Activated CD4-positive, alpha-beta memory T cell treated with anti-CD3 and anti-CD28 coated beads for 36 hours (primary cell): ENCODE results near the gene NCS1. TPM values are rescaled to one million over a fixed set of nuclear protein-coding genes. Genes with fewer than 3 reads are reported as not detected.

Experiments
- CTCF ChIA-PET: fragments of 350-600 bp; sonication (Branson Sonifier 250); formaldehyde crosslinking; loops from one replicate; lab custom pipeline; 2021; ENCODE audit warnings: antibody characterized with exemption, inconsistent platforms; lab: Charles Lee
- POLR2A ChIA-PET: fragments of 350-600 bp; sonication (Branson Sonifier 250); formaldehyde crosslinking; loops from one replicate; lab custom pipeline; 2021; ENCODE audit warnings: antibody characterized with exemption; lab: Charles Lee
- DNase-seq: peaks from one replicate; pipeline ENCODE4 v3.0.0-alpha.2; 2020
- H3K27ac Mint-ChIP-seq: one replicate; pipeline ENCODE4 v1.8.0; 2021; ENCODE audit warnings: mixed read lengths
- H3K27me3 Mint-ChIP-seq: one replicate; pipeline ENCODE4 v1.8.0; 2021; ENCODE audit warnings: mixed read lengths
- H3K36me3 Mint-ChIP-seq: one replicate; pipeline ENCODE4 v1.8.0; 2021; ENCODE audit warnings: mixed read lengths
- H3K4me1 Mint-ChIP-seq: one replicate; pipeline ENCODE4 v1.8.0; 2021; ENCODE audit warnings: low read depth, mixed read lengths
- H3K4me3 Mint-ChIP-seq: one replicate; pipeline ENCODE4 v1.8.0; 2021; ENCODE audit warnings: mild to moderate bottlenecking, mixed read lengths
- H3K9me3 Mint-ChIP-seq: one replicate; pipeline ENCODE4 v1.8.0; 2021; ENCODE audit warnings: mixed read lengths
- intact Hi-C: fragments of 100-400 bp; cut with micrococcal nuclease; formaldehyde crosslinking; loops from one replicate; pipeline ENCODE4 v1.15.1; 2023
- total RNA-seq, 2 experiments: library from RNA; stranded (reverse); gene quantifications; one replicate each; pipeline ENCODE4 v1.2.3, GENCODE V29; 2021

The NCS1 gene
- total RNA-seq, 2 experiments from 2014 or later: 26.8 to 29.1 TPM

DNA sequence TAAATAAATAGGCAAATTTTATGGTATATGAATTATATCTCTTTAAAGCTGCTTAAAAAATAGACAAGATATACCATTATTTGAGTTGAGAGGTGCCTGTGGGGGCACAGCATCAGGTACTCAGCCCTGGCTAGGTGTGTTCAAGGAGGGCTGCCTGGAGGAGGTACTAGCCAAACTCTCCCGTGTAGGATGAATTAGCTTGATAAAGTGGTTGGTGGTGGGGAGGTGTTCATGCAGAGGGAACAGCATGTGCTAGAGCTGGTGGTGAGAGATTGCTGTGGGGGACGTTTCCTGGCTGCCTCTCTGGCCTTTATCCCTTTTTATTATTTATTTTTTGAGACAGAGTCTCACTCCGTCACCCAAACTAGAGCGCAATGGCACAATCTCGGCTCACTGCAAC lies 23.2 kb upstream of the NCS1 start:
- Mint-ChIP-seq H3K27me3 (peaks cover 27% of the 10 kb centered on the region), H3K27ac (no peak overlapping the region), H3K4me1 (peaks cover 9% of the 10 kb centered on the region), H3K4me3 (no peak overlapping the region), H3K9me3 (no peaks in the 10 kb centered on the region), H3K36me3 (no peaks in the 10 kb centered on the region)
- CTCF ChIA-PET: interaction anchor here (0.6 to 1.6 kb wide), 2 partner anchors 42 to 185 kb away, joined by 4 read pairs; no protein-coding TSS in a partner anchor
- intact Hi-C loops: no loop called here
- no peak for DNase-seq
- POLR2A ChIA-PET: no interaction called here

DNA sequence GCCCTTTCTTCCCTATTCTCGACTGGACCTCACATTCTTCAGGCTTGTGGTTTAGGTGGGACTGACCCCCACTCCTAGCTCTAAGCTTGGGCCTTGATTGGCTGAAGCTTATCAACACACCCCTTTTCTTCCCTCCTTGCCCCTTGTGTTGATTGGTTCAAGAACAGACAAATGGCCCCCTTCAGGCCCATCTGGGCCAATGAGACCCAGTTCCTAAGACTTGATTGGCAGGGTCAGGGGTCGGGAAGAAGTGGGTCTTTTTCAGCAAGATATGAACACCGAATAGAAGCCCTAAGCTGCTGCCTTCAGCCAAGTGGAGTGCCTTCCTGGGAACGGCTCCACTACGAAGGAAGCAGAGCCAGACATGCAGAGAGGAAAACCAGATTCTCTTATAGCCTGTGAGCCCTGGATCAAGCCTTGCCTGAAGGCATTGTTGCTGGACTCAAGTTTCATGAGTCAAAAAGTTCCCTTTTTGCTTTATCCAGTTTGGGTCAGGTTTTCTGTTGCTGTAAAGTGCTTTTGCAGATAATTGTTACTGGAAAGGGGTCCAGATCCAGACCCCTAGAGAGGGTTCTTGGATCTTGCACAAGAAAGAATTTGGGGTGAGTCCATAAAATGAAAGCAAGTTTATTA lies 22.4 kb upstream of the NCS1 start:
- CTCF ChIA-PET: interaction anchor here (0.6 kb wide), 2 partner anchors 184 to 965 kb away, joined by 3 to 4 read pairs; no protein-coding TSS in a partner anchor
- no peak overlapping the region for H3K27ac Mint-ChIP-seq

DNA sequence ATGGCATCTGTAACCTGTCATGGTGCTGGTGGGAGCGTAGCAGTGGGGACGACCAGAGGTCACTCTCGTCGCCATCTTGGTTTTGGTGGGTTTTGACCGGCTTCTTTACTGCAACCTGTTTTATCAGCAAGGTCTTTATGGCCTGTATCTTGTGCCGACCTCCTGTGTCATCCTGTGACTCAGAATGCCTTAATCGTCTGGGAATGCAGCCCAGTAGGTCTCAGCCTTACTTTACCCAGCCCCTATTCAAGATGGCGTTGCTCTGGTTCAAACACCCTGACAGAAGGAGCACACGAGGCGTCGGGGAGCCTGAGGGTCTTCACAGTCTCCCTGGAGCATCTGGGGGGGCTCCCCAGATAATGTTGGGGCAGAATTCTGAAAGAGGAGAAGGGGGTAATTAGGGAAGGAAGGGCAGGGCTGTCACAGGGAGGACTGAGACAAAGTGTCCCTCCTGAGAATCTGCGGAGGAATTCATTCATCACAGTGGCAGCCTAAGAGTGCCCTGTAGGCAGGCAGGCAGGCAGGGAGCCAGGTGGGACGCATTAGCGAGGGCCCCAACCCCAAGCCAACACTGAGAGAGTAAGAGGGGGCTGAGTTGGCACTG lies 21.3 kb upstream of the NCS1 start:
- ChIA-PET CTCF (no interaction called here), POLR2A (no interaction called here)
- Mint-ChIP-seq H3K4me1 (peaks cover 4% of the 10 kb centered on the region), H3K27me3 (peaks cover 13% of the 10 kb centered on the region), H3K9me3 (no peaks in the 10 kb centered on the region), H3K36me3 (no peaks in the 10 kb centered on the region), H3K4me3 (no peak overlapping the region), H3K27ac (no peak overlapping the region)
- intact Hi-C loops: no loop called here
- no peak for DNase-seq

More for the DNA sequence above, 22.4 kb upstream of the NCS1 start:
- Mint-ChIP-seq H3K4me3 (no peak overlapping the region), H3K9me3 (no peaks in the 10 kb centered on the region), H3K36me3 (no peaks in the 10 kb centered on the region), H3K4me1 (peaks cover 4% of the 10 kb centered on the region), H3K27me3 (peaks cover 22% of the 10 kb centered on the region)
- POLR2A ChIA-PET: no interaction called here
- DNase-seq: no peak
- intact Hi-C loops: no loop called here

DNA sequence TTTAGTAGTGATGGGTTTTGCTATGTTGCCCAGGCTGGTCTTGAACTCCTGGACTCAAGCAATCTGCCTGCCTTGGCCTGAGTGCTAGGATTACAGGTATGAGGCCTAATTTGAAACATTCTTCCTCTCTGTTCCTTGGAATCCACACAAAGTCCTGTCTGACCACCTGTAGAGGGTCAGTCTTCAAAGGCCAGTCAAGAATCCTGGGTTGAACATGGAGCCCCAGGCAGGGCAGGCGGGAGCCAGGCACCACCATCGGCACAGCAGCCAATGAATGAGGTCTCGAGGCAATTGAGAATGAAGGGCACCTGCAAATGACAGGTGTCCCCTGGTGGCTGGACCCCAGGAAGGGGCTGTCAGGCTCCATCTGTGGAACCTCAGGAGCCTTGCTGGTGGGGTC lies 17.4 kb upstream of the NCS1 start:
- Mint-ChIP-seq H3K36me3 (no peaks in the 10 kb centered on the region), H3K27ac (no peak overlapping the region), H3K27me3 (no peaks in the 10 kb centered on the region), H3K4me3 (no peak overlapping the region), H3K4me1 (no peaks in the 10 kb centered on the region), H3K9me3 (no peaks in the 10 kb centered on the region)
- CTCF ChIA-PET: no interaction called here
- intact Hi-C loops: no loop called here
- POLR2A ChIA-PET: interaction anchor here (0.6 kb wide), 1 partner anchor 15 kb away, joined by 3 read pairs; no protein-coding TSS in a partner anchor
- DNase-seq: no peak

DNA sequence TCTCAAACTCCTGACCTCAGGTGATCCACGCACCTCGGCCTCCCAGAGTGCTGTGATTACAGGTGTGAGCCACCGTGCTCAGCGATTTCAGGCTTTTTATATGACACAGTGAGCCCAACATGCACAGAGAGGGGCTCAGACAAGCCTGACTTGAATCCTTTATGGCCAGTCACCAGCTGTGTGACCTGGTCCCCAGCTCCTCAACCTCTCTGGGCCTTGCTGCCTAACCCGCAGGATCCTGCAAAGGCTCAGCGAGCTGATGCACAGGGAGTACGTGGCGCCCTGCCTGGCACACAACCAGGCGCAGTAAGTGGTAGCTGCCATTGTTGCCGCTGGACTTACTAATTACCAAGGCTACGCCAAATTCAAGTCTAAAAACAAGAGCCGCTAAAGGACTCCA lies 16.6 kb upstream of the NCS1 start:
- DNase-seq: no peak
- ChIA-PET CTCF (no interaction called here), POLR2A (interaction anchor here (0.6 kb wide), 1 partner anchor 93 kb away, joined by 3 read pairs; no protein-coding TSS in a partner anchor)
- Mint-ChIP-seq H3K4me1 (peaks cover 5% of the 10 kb centered on the region), H3K9me3 (no peaks in the 10 kb centered on the region), H3K4me3 (no peak overlapping the region), H3K27ac (no peak overlapping the region), H3K27me3 (no peaks in the 10 kb centered on the region), H3K36me3 (no peaks in the 10 kb centered on the region)
- intact Hi-C loops: no loop called here

DNA sequence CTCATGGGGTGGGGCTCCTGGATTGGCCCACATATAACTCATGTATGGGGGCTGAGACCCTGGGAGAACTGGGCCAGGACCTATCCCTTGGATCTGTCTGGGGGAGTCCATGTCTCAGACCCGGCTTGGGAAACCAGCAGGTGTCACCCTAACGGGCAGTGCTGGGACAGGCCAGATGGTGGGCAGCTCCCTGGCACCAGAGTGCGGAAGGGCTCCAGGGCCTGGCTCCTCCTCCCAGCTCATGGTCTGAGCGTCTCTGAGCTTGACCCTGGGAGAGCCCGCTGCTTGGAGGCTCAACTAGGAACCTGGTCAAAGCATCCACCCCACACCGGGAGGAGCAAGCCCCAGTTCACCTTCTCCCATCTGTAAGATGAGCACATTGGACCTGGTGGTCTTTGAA lies 15.5 kb upstream of the NCS1 start:
- no peaks in the 10 kb centered on the region for H3K27me3 Mint-ChIP-seq
- H3K4me1 Mint-ChIP-seq: peaks cover 5% of the 10 kb centered on the region
- CTCF ChIA-PET: interaction anchor here (1.1 kb wide), 1 partner anchor 29 kb away, joined by 3 read pairs; no protein-coding TSS in a partner anchor
- intact Hi-C loops: no loop called here
- no peaks in the 10 kb centered on the region for H3K36me3 Mint-ChIP-seq
- no peak overlapping the region for H3K27ac Mint-ChIP-seq
- no peaks in the 10 kb centered on the region for H3K9me3 Mint-ChIP-seq
- H3K4me3 Mint-ChIP-seq: no peak overlapping the region
- POLR2A ChIA-PET: no interaction called here
- no peak for DNase-seq

DNA sequence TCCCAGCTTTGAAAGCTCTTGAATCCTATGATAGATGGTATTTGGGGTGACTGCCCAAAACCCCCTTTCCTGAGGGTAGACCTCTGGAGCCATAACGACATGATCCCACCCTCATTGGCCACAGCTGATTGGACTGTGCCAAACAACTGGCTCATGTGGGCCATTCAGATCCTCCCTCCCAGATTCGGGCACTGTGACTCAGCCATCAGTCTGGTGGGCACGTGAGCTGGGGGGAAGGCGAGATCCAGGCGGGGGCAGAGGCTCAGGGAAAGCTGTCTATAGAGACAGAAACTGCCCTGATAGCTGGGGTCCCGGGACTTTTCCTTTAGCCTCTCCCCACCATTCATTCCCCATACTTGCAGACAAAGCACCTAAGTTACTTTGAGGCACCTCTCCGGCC lies 15.1 kb upstream of the NCS1 start:
- H3K9me3 Mint-ChIP-seq: no peaks in the 10 kb centered on the region
- POLR2A ChIA-PET: no interaction called here
- H3K27ac Mint-ChIP-seq: no peak overlapping the region
- CTCF ChIA-PET: interaction anchor here (1.1 kb wide), 1 partner anchor 29 kb away, joined by 3 read pairs; no protein-coding TSS in a partner anchor
- H3K4me3 Mint-ChIP-seq: no peak overlapping the region
- no peak for DNase-seq
- peaks cover 5% of the 10 kb centered on the region for H3K4me1 Mint-ChIP-seq
- intact Hi-C loops: no loop called here
- no peaks in the 10 kb centered on the region for H3K27me3 Mint-ChIP-seq
- H3K36me3 Mint-ChIP-seq: no peaks in the 10 kb centered on the region

DNA sequence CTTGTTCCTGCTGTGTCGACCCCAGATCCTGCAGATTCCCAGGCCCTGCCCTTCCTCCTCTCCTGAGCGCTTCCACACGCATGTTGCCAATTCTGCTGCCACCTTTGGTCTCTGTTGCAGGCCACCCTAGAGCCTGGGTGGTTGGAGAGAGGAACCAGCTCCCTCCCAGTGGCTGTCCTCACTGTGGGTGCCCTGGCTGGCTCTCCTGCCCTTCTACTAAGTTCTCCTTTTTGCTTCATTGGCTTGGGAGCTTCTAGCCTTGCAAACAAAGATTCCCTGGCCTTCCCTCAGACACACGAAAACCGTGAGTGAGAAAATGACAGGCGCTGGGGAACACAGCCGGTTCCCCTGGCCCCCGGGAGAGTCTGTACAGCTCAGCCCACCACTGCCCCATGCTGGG lies 14.2 kb upstream of the NCS1 start:
- Mint-ChIP-seq H3K9me3 (no peaks in the 10 kb centered on the region), H3K27me3 (no peaks in the 10 kb centered on the region), H3K4me1 (peaks cover 5% of the 10 kb centered on the region), H3K27ac (no peak overlapping the region), H3K36me3 (no peaks in the 10 kb centered on the region), H3K4me3 (no peak overlapping the region)
- POLR2A ChIA-PET: interaction anchor here (0.5 kb wide), 1 partner anchor 89 kb away, joined by 3 read pairs; no protein-coding TSS in a partner anchor
- CTCF ChIA-PET: no interaction called here
- DNase-seq: no peak
- intact Hi-C loops: no loop called here

DNA sequence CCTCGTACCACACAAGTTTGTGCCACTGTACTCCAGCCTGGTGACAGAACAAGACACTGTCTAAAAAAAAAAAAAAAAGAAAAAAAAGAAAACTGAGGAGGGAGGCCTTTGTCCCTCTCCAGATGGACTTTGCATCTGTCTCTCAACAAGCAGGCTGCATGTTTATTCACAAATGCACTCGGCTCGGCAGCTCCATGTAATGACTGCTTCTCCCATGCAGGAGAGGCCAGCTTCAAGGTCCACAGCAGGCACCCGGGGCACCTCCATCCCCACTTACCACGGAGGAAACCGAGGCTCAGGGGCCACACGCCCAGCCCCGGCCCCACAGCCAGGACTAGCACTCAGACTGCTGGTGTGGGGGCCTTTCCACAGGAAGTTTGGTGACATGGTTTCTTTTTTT lies 13.1 kb upstream of the NCS1 start:
- ChIA-PET POLR2A (no interaction called here), CTCF (no interaction called here)
- no peaks in the 10 kb centered on the region for H3K36me3 Mint-ChIP-seq
- intact Hi-C loops: no loop called here
- H3K9me3 Mint-ChIP-seq: no peaks in the 10 kb centered on the region
- H3K4me3 Mint-ChIP-seq: no peak overlapping the region
- peaks cover 5% of the 10 kb centered on the region for H3K4me1 Mint-ChIP-seq
- no peak overlapping the region for H3K27ac Mint-ChIP-seq
- H3K27me3 Mint-ChIP-seq: no peaks in the 10 kb centered on the region
- DNase-seq: no peak

DNA sequence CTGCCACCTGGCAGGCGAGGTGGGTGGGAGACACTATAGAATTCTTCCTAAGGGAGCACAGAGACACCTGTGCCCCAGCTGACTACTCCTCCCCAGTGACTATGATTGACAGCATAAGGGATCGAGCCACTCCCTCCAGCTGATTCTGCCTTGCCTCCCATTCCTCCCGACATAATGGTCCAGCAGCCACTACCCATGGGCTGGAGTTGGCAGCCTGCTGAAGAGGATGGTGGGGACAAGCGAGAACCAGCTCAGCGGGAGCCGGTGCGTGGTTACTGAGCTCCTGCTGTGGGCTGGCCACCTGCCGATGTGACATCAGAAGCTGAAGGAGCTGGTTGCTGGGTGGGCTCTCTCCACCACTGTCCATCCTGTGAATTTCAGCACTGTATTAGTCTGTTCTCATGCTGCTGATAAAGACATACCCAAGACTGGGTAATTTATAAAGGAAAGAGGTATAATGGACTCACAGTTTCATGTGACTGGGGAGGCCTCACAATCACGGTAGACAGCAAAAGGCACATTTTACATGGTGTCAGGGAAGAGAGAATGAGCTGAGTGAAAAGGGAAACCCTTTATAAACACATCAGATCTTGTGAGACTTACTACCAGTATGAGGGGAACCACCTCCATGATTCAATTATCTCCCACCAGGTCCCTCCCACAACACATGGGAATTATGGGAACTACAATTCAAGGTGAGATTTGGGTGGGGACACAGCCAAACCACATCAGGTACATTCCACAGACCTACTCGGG lies 12.1 kb upstream of the NCS1 start:
- no peaks in the 10 kb centered on the region for H3K9me3 Mint-ChIP-seq
- H3K36me3 Mint-ChIP-seq: no peaks in the 10 kb centered on the region
- H3K27me3 Mint-ChIP-seq: no peaks in the 10 kb centered on the region
- ChIA-PET POLR2A (interaction anchor here (0.8 kb wide), 1 partner anchor 31 kb away, joined by 3 read pairs; no protein-coding TSS in a partner anchor), CTCF (no interaction called here)
- intact Hi-C loops: loop anchor here (10.0 kb wide), 1 partner anchor 55 kb away; no protein-coding TSS in a partner anchor
- no peak overlapping the region for H3K4me3 Mint-ChIP-seq
- H3K27ac Mint-ChIP-seq: no peak overlapping the region
- DNase-seq: no peak
- peaks cover 5% of the 10 kb centered on the region for H3K4me1 Mint-ChIP-seq

DNA sequence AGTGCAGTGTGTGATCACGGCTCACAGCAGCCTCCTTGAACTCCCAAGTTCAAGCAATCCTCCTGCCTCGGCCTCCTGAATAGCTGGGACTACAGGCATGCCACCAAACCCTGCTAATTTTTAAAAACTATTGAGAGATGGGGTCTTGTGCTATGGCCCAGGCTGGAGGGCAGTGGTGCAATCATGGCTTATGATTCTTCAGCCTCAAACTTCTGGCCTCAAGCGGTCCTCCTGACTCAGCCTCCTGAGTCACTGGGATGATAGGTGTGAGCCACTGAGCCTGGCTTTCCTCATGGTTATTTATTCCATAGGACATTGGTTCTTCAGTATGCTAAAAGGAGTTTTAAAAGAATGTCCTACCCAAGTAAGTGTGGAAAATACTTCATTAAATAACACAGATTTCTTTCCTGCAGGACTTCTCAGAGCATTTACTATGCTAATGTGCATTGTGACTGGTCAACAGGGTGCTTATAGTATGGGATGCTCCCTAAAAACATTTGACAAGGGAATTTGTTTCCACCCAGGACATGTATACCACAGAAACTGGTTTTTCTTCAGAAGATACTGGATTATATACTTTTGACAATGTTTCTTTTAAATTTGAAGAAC lies 11.2 kb upstream of the NCS1 start:
- POLR2A ChIA-PET: interaction anchor here (0.8 kb wide), 1 partner anchor 32 kb away, joined by 3 read pairs; no protein-coding TSS in a partner anchor
- no peaks in the 10 kb centered on the region for H3K27me3 Mint-ChIP-seq
- CTCF ChIA-PET: no interaction called here
- no peak overlapping the region for H3K27ac Mint-ChIP-seq
- H3K9me3 Mint-ChIP-seq: no peaks in the 10 kb centered on the region
- H3K4me1 Mint-ChIP-seq: peaks cover 5% of the 10 kb centered on the region
- no peak overlapping the region for H3K4me3 Mint-ChIP-seq
- no peak for DNase-seq
- no peaks in the 10 kb centered on the region for H3K36me3 Mint-ChIP-seq
- intact Hi-C loops: loop anchor here (10.0 kb wide), 1 partner anchor 56 kb away; no protein-coding TSS in a partner anchor

DNA sequence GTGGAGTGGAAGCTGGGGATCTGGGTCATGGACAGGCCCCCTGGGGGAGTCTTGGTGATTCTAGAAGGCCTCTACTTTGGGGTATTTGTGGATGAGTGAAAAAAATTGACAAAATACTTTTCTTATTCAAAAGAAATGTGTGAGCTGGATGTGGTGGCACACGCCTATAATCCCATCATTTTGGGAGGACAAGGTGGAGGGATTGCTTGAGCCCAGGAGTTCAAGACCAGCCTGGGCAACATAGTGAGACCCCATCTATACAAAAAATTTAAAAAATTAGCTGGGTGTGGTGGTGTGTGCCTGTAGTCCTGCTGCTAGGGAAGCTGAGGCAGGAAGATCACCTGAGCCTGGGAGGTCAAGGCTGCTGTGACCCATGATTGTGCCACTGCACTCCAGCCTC lies 6.6 kb upstream of the NCS1 start:
- H3K4me3 Mint-ChIP-seq: no peak overlapping the region
- CTCF ChIA-PET: no interaction called here
- DNase-seq: no peak
- no peaks in the 10 kb centered on the region for H3K9me3 Mint-ChIP-seq
- POLR2A ChIA-PET: no interaction called here
- peaks cover 6% of the 10 kb centered on the region for H3K4me1 Mint-ChIP-seq
- intact Hi-C loops: loop anchor here (5.0 to 10.0 kb wide), 2 partner anchors 38 to 61 kb away; no protein-coding TSS in a partner anchor
- H3K27ac Mint-ChIP-seq: no peak overlapping the region
- H3K36me3 Mint-ChIP-seq: no peaks in the 10 kb centered on the region
- no peaks in the 10 kb centered on the region for H3K27me3 Mint-ChIP-seq
